Activated T-helper 1 cell treated with Interleukin-2 at 50 U/mL for 16 hours (primary cell): ENCODE measurements around the gene ZCCHC3.

Source experiments
- DNase-seq: peaks from one replicate; pipeline ENCODE4 v3.0.0-alpha.2; 2020; ENCODE audit warnings: low read depth

ZCCHC3 gene

DNA sequence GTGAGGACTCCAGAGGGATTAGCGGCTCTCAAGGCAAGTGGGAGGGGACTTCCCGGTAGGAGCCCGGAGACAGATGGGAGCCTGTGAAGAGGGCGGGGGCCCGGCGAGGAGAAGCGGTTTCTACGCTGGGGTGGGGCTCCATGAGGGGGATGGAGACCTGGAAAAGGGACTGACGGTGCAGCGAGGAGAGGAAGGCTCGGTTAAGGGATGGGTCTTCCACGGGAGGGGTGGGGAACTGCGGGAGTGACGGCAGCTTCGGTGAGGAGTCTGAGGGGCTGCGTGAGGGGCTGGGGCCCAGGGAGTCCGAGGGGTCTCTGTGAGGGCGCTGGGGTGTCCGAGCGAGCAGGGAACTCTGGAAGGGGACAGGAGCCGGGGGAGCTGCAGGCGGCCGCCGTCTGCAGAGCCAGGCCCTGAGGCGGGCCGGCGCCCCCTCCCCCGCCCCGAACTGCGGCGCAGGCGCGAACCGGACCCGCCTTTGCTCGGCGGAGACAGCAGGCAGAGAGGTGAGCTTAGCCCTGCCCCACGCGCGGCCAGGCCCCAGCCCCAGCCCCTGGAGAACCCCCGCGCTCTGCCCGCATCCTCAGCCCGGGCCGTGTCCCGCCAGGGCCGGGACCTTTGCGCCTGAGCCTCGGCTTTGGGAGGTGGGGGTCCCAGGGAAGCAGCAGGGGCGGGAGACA lies 49.4 kb downstream of the ZCCHC3 start, which contains the start of gene NRSN2:
Gene NRSN2, plus strand, starts transcription at position 472 of the 677 bp plus-strand sequence. CDS start 2,533 bp downstream, outside the sequence.
- no peak for DNase-seq

DNA sequence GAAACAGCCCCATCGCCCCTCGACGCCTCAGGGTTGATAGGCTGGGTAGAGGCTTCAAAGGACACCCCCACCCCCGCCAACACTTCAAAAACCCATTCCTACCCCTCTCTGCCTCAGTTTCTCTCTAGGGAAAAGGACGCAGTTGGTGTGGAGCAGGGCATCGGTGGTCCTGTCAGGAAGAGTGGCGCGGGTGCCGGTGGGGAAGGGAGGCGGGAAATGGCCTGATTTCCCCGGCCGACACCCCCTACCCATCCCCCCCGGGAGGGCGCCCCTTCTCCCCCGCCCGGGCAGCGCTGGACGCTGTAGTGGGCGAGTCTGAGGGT lies 49.9 kb downstream of the ZCCHC3 start:
- DNase-seq: no peak

DNA sequence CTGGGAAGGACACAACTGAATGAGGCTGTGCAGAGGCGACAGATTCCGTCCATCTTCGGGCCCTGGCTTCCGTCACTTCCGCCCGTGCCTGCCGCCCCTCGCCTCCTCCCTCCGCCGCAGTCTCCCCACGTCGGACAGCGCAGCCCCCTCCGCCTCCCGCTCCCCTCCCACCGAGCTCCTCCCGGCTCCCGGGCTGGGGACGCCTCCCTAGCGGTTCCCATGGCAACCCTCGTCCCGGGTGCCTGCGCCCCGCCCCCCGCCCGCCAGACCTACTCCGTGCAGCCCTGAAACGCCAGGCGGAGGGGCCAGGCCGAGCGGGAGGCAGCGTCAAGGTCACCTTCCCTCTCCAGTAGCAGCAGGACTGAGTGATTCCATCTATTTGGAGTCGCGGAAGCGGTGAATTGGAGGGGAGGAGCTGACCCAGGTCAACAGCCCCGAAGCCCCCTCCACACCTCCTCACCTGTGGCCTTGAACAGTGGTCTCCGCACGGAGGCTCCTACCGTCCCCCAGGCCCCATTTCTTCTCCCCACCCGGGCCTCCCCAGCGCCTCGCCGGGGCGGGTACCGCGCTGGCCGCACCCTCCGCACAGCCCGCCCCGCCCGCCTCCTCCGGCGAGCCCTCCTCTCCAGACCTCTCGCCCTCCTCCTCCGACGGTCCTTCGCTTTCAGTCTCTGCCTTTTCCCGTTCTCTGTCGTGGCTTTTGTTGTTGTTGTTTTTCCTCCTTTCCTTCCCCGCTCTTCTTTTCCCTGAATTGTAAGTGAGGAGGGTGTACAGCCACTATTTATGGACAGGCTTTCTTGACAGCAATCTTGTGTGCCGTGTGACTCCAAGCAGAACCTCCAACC lies 50.5 kb downstream of the ZCCHC3 start:
- peak; percentile 38 for DNase-seq

DNA sequence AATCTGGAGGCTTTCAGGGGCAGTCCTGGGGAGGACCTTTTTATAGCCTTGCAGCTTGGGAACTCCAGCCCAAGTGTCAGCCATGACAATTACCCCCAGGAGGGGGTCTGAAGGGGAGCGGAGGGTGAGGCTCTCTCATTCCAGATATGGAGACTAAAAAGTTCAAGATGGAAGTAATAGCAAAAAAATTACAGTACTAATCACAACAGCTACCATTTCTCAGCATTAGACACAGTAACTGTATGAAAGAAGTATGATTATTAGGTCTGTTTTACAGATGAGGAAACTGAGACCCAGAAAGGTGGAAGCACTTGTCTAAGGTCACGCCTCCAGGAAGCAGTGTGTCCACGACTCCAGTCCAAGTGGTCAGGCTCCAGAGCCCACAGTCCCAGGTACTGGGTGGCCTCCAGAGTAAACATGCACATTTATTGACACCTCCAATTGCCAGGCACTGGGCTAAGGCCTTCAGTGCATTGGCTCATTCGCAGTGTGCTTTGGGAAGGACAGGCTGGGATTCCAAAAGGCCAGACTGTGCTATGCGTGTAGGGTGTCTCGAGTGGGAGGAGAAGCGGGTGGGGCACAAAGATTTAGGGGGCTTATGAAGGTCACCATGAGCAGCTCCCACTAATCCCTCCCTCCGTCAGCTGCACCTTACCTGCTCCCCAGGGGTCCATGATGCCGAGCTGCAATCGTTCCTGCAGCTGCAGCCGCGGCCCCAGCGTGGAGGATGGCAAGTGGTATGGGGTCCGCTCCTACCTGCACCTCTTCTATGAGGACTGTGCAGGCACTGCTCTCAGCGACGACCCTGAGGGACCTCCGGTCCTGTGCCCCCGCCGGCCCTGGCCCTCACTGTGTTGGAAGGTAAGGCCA lies 51.8 kb downstream of the ZCCHC3 start:
- DNase-seq: no peak
